ENCODE data around the gene CBLL1.

CBLL1 gene

GRCh38 chr7:107768263-107768662 is 24.3 kb downstream of the CBLL1 start:
- no peak for DNase-seq (ENCODE audit: low read depth, low spot score)
- H3K36me3 ChIP-seq (ENCODE audit: insufficient read depth, insufficient read length, low read length), result no peaks in the 10 kb centered on the region
- H3K9ac ChIP-seq (ENCODE audit: insufficient read length, low read depth), result no peak overlapping the region
- H3K4me1 ChIP-seq (ENCODE audit: insufficient read depth, insufficient read length), result no peaks in the 10 kb centered on the region
- no peaks in the 10 kb centered on the region for H3K9me3 ChIP-seq (ENCODE audit: insufficient read depth, low read length)
- TF ChIP-seq SUZ12 (IDR thresholded peaks at IDR 0.05; ENCODE audit: extremely low read depth, insufficient read depth, insufficient read length) (no peak), YY1 (IDR thresholded peaks at IDR 0.05; ENCODE audit: insufficient read depth, insufficient read length) (no peak), ZNF274 (IDR thresholded peaks at IDR 0.05; ENCODE audit: low read depth, low read length) (no peak)
- no peaks in the 10 kb centered on the region for H3K27me3 ChIP-seq (ENCODE audit: insufficient read depth, insufficient read length)
- no peak overlapping the region for H3K4me3 ChIP-seq (ENCODE audit: insufficient read length, low read depth)

DNA sequence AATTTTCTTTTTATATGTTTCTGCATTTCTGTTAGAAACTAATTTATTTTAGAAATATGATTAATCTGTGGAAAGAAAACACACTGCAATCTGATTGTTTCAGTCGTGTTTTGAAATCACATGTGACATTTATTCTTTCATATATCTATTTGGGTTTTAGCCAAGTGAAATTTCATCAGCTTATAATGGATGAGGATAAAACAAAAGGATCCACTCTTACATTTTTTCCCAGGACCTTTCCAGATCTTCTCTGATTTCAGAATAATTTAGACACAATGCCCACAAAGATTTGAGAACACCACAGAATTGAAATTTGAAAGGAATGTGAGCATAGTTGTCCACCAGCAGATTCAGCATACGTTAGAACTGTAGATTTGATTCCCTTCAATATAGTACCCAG is 29.1 kb downstream of the CBLL1 start:
- no peak overlapping the region for H3K9ac ChIP-seq (ENCODE audit: insufficient read length, low read depth)
- TF ChIP-seq ZNF274 (IDR thresholded peaks at IDR 0.05; ENCODE audit: low read depth, low read length) (no peak), YY1 (IDR thresholded peaks at IDR 0.05; ENCODE audit: insufficient read depth, insufficient read length) (no peak), SUZ12 (IDR thresholded peaks at IDR 0.05; ENCODE audit: extremely low read depth, insufficient read depth, insufficient read length) (no peak)

DNA sequence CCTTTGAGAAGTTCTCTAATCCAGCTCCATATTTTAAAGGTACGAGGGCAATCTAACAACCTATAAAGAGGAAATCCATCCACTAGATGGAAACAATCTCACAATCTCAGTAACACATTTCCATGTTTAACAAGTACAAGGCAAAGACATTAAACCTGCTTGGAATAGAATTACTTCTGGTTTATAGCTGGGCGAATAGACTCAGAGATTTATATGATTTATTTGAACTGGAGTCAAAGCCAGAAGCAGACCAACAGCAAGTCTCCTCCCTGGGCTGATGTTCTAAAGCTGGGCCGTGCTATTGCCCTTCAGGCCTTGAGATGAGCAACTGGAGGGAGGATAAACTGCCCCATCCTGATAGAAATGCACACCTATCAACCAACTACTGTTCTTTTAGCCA is 33.8 kb downstream of the CBLL1 start:
- H3K27me3 ChIP-seq (ENCODE audit: insufficient read depth, insufficient read length), result no peaks in the 10 kb centered on the region
- TF ChIP-seq ZNF274 (IDR thresholded peaks at IDR 0.05; ENCODE audit: low read depth, low read length), result no peak
- no peak for TF ChIP-seq YY1 (IDR thresholded peaks at IDR 0.05; ENCODE audit: insufficient read depth, insufficient read length)
- no peak for TF ChIP-seq SUZ12 (IDR thresholded peaks at IDR 0.05; ENCODE audit: extremely low read depth, insufficient read depth, insufficient read length)
- H3K36me3 ChIP-seq (ENCODE audit: insufficient read depth, insufficient read length, low read length), result no peaks in the 10 kb centered on the region
- no peak overlapping the region for H3K4me3 ChIP-seq (ENCODE audit: insufficient read length, low read depth)
- no peaks in the 10 kb centered on the region for H3K4me1 ChIP-seq (ENCODE audit: insufficient read depth, insufficient read length)
- DNase-seq (ENCODE audit: low read depth, low spot score), result no peak
- no peak overlapping the region for H3K9ac ChIP-seq (ENCODE audit: insufficient read length, low read depth)
- H3K9me3 ChIP-seq (ENCODE audit: insufficient read depth, low read length), result 0 out of 2 replicates have a peak, but pooled peaks cover 7% of the 10 kb centered on the region

More for the DNA sequence above, 29.1 kb downstream of the CBLL1 start:
- no peak for DNase-seq (ENCODE audit: low read depth, low spot score)
- Histone ChIP-seq H3K36me3 (ENCODE audit: insufficient read depth, insufficient read length, low read length) (no peaks in the 10 kb centered on the region), H3K9me3 (ENCODE audit: insufficient read depth, low read length) (0 out of 2 replicates have a peak, but pooled peaks cover 7% of the 10 kb centered on the region), H3K4me3 (ENCODE audit: insufficient read length, low read depth) (no peak overlapping the region), H3K4me1 (ENCODE audit: insufficient read depth, insufficient read length) (no peaks in the 10 kb centered on the region), H3K27me3 (ENCODE audit: insufficient read depth, insufficient read length) (no peaks in the 10 kb centered on the region)

DNA sequence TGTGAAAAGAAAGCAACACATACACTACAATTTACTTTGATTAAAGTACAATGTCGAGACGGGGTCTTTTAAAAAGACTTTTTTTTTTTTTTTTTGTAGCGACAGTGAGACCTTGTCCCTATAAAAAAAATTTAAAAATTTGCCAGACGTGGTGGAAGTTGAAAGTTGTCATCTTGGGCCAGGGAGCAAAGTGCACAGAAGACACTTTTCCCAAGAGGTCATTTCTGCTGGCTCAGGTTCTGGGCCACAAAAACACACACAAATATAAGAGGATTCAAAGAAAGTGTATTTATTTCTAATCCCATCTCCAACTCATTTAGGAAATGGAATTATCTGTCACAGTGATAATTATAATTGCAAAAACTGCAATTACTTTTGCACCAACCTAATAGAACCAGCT is 34.3 kb downstream of the CBLL1 start:
- Histone ChIP-seq H3K36me3 (ENCODE audit: insufficient read depth, insufficient read length, low read length) (no peaks in the 10 kb centered on the region), H3K9me3 (ENCODE audit: insufficient read depth, low read length) (0 out of 2 replicates have a peak, but pooled peaks cover 7% of the 10 kb centered on the region), H3K27me3 (ENCODE audit: insufficient read depth, insufficient read length) (no peaks in the 10 kb centered on the region), H3K4me3 (ENCODE audit: insufficient read length, low read depth) (no peak overlapping the region), H3K9ac (ENCODE audit: insufficient read length, low read depth) (no peak overlapping the region), H3K4me1 (ENCODE audit: insufficient read depth, insufficient read length) (no peaks in the 10 kb centered on the region)
- no peak for TF ChIP-seq YY1 (IDR thresholded peaks at IDR 0.05; ENCODE audit: insufficient read depth, insufficient read length)
- no peak for TF ChIP-seq ZNF274 (IDR thresholded peaks at IDR 0.05; ENCODE audit: low read depth, low read length)
- TF ChIP-seq SUZ12 (IDR thresholded peaks at IDR 0.05; ENCODE audit: extremely low read depth, insufficient read depth, insufficient read length), result no peak
- no peak for DNase-seq (ENCODE audit: low read depth, low spot score)

GRCh38 chr7:107779647-107780099 is 35.7 kb downstream of the CBLL1 start:
- H3K9ac ChIP-seq (ENCODE audit: insufficient read length, low read depth), result no peak overlapping the region

GRCh38 chr7:107782374-107782773 is 38.4 kb downstream of the CBLL1 start:
- H3K27me3 ChIP-seq (ENCODE audit: insufficient read depth, insufficient read length), result no peaks in the 10 kb centered on the region
- H3K9ac ChIP-seq (ENCODE audit: insufficient read length, low read depth), result no peak overlapping the region
- TF ChIP-seq ZNF274 (IDR thresholded peaks at IDR 0.05; ENCODE audit: low read depth, low read length) (no peak), YY1 (IDR thresholded peaks at IDR 0.05; ENCODE audit: insufficient read depth, insufficient read length) (no peak), SUZ12 (IDR thresholded peaks at IDR 0.05; ENCODE audit: extremely low read depth, insufficient read depth, insufficient read length) (no peak)
- H3K4me3 ChIP-seq (ENCODE audit: insufficient read length, low read depth), result no peak overlapping the region
- DNase-seq (ENCODE audit: low read depth, low spot score), result no peak
- H3K4me1 ChIP-seq (ENCODE audit: insufficient read depth, insufficient read length), result no peaks in the 10 kb centered on the region
- no peaks in the 10 kb centered on the region for H3K9me3 ChIP-seq (ENCODE audit: insufficient read depth, low read length)
- H3K36me3 ChIP-seq (ENCODE audit: insufficient read depth, insufficient read length, low read length), result no peaks in the 10 kb centered on the region

More at GRCh38 chr7:107779647-107780099, 35.7 kb downstream of the CBLL1 start:
- Histone ChIP-seq H3K4me3 (ENCODE audit: insufficient read length, low read depth) (no peak overlapping the region), H3K4me1 (ENCODE audit: insufficient read depth, insufficient read length) (no peaks in the 10 kb centered on the region), H3K9me3 (ENCODE audit: insufficient read depth, low read length) (0 out of 2 replicates have a peak, but pooled peaks cover 7% of the 10 kb centered on the region), H3K36me3 (ENCODE audit: insufficient read depth, insufficient read length, low read length) (no peaks in the 10 kb centered on the region), H3K27me3 (ENCODE audit: insufficient read depth, insufficient read length) (no peaks in the 10 kb centered on the region)
- no peak for DNase-seq (ENCODE audit: low read depth, low spot score)
- no peak for TF ChIP-seq SUZ12 (IDR thresholded peaks at IDR 0.05; ENCODE audit: extremely low read depth, insufficient read depth, insufficient read length)
- TF ChIP-seq ZNF274 (IDR thresholded peaks at IDR 0.05; ENCODE audit: low read depth, low read length), result no peak
- TF ChIP-seq YY1 (IDR thresholded peaks at IDR 0.05; ENCODE audit: insufficient read depth, insufficient read length), result no peak

GRCh38 chr7:107783648-107784047 is 39.7 kb downstream of the CBLL1 start:
- no peaks in the 10 kb centered on the region for H3K9me3 ChIP-seq (ENCODE audit: insufficient read depth, low read length)
- DNase-seq (ENCODE audit: low read depth, low spot score), result no peak
- TF ChIP-seq SUZ12 (IDR thresholded peaks at IDR 0.05; ENCODE audit: extremely low read depth, insufficient read depth, insufficient read length) (no peak), YY1 (IDR thresholded peaks at IDR 0.05; ENCODE audit: insufficient read depth, insufficient read length) (no peak), ZNF274 (IDR thresholded peaks at IDR 0.05; ENCODE audit: low read depth, low read length) (no peak)
- no peaks in the 10 kb centered on the region for H3K4me1 ChIP-seq (ENCODE audit: insufficient read depth, insufficient read length)
- H3K4me3 ChIP-seq (ENCODE audit: insufficient read length, low read depth), result no peak overlapping the region
- no peaks in the 10 kb centered on the region for H3K36me3 ChIP-seq (ENCODE audit: insufficient read depth, insufficient read length, low read length)
- H3K9ac ChIP-seq (ENCODE audit: insufficient read length, low read depth), result no peak overlapping the region
- H3K27me3 ChIP-seq (ENCODE audit: insufficient read depth, insufficient read length), result no peaks in the 10 kb centered on the region

Data from NT2/D1 (cell line).